Upper lobe of left lung (tissue), 6 donors: ENCODE data around the gene FLACC1. TPM values are rescaled to one million over a fixed set of nuclear protein-coding genes. Genes with fewer than 3 reads are reported as not detected.

Experiments
- ATAC-seq, 2 donors: fragments of 200-7000 bp; cut with Tn5 transposase; one replicate each; pipeline ENCODE4 v1.9.1; 2022; ENCODE audit warnings: mild to moderate bottlenecking in 2 of 2, moderate library complexity in 2 of 2; ENCODE audit not compliant: low FRiP score in 2 of 2
- DNase-seq, 2 donors: peaks; one replicate each; pipeline ENCODE4 v3.0.0-alpha.2; 2019 to 2020
- H3K27ac ChIP-seq, 4 donors: fragments of 200-600 bp; sonication (generic); one replicate each; pipeline ENCODE4 v1.5.1; 2016 to 2019
- H3K27me3 ChIP-seq, 4 donors: fragments of 200-600 bp; sonication (generic); one replicate each; pipeline ENCODE4 v1.5.1; 2017 to 2019
- H3K36me3 ChIP-seq, 4 donors: fragments of 200-600 bp; sonication (generic); one replicate each; pipeline ENCODE4 v1.5.1; 2016 to 2019
- H3K4me1 ChIP-seq, 4 donors: fragments of 200-600 bp; sonication (generic); one replicate each; pipeline ENCODE4 v1.5.1; 2018 to 2019
- H3K4me3 ChIP-seq, 4 donors: fragments of 200-600 bp; sonication (generic); one replicate each; pipeline ENCODE4 v1.5.1; 2017 to 2019; ENCODE audit warnings: mild to moderate bottlenecking in 2 of 4, moderate library complexity in 1 of 4
- H3K9me3 ChIP-seq, 4 donors: fragments of 200-600 bp; sonication (generic); one replicate each; pipeline ENCODE4 v1.5.1; 2018 to 2019
- CTCF ChIP-seq, 6 experiments: fragments of 450-650 bp in 4 of 6; fragments of 200-600 bp in 2 of 6; sonication (generic) in 2 of 6; IDR thresholded peaks; one replicate each; pipeline ENCODE4 v1.5.1; 2016 to 2019; ENCODE audit warnings: antibody characterized with exemption in 6 of 6
- EP300 ChIP-seq, 4 donors: sonication (generic); formaldehyde crosslinking; IDR thresholded peaks; one replicate each; pipeline ENCODE4 v1.5.1; 2017; ENCODE audit warnings: antibody characterized with exemption in 4 of 4, control low read depth in 2 of 4
- POLR2A ChIP-seq, 4 donors: fragments of 450-650 bp; IDR thresholded peaks; one replicate each; pipeline ENCODE4 v1.5.1; 2016 to 2017; ENCODE audit warnings: antibody characterized with exemption in 4 of 4, mild to moderate bottlenecking in 2 of 4
- POLR2AphosphoS5 ChIP-seq, 2 donors: sonication (generic); formaldehyde crosslinking; IDR thresholded peaks; one replicate each; pipeline ENCODE4 v1.5.1; 2017; ENCODE audit warnings: antibody characterized with exemption in 2 of 2
- WGBS, 2 donors: methylation state at CpG; one replicate each; pipeline ENCODE4 v1.1.5; 2017 to 2018; 5-methylcytosine and 5-hydroxymethylcytosine counted together
- total RNA-seq, 6 donors: library from RNA; depleted of rRNA in 4 of 6; stranded (reverse); fragments of >200 nt in 4 of 6; gene quantifications; one replicate each; pipeline versions ENCODE4 v1.1.0 to v1.2.1, GENCODE V29; 2016 to 2021
- donor health status: DM: no; HTN: no; CAD: no; lungs with moderate emphysema.
- donor health status: DM: no; HTN: yes; CAD: no; lungs with severe emphysema.

FLACC1 gene
- total RNA-seq, 6 donors from 2014 or later, result 1.1 to 19.4 (median 6.7) TPM

- Histone ChIP-seq H3K4me3 (no peak overlapping the region), H3K4me1 (peaks cover 11 to 23% (median 13%) of the 10 kb centered on the region in 4 donors), H3K27ac (no peak overlapping the region), H3K9me3 (no peaks in the 10 kb centered on the region), H3K27me3 (no peaks in the 10 kb centered on the region), H3K36me3 (no peaks in the 10 kb centered on the region)
- no peak for TF ChIP-seq EP300 (IDR thresholded peaks at IDR 0.05)
- no peak for TF ChIP-seq POLR2A (IDR thresholded peaks at IDR 0.05)
- no peak for TF ChIP-seq CTCF (IDR thresholded peaks at IDR 0.05)
- no peak for TF ChIP-seq POLR2AphosphoS5 (IDR thresholded peaks at IDR 0.05)
- ATAC-seq, result no peak
- DNase-seq, result no peak
- 89 to 93% methylated on average over 4 of the region's 4 CpGs for WGBS, 2 donors
These were observed 106.4 kb downstream of the FLACC1 start for GRCh38 chr2:201250741-201251140.

GRCh38 chr2:201249889-201250288 lies 107.3 kb downstream of the FLACC1 start:
- TF ChIP-seq EP300 (IDR thresholded peaks at IDR 0.05) (no peak), CTCF (IDR thresholded peaks at IDR 0.05) (no peak), POLR2AphosphoS5 (IDR thresholded peaks at IDR 0.05) (no peak), POLR2A (IDR thresholded peaks at IDR 0.05) (no peak)
- DNase-seq (no peak), ATAC-seq (no peak)
- WGBS, 2 donors, result 59 to 89% methylated on average over 2 of the region's 2 CpGs
- no peak overlapping the region for H3K4me3 ChIP-seq
- H3K36me3 ChIP-seq, result no peaks in the 10 kb centered on the region
- H3K27me3 ChIP-seq, result no peaks in the 10 kb centered on the region
- no peak overlapping the region for H3K27ac ChIP-seq
- H3K4me1 ChIP-seq, result peaks cover 11 to 18% (median 13%) of the 10 kb centered on the region in 4 donors
- no peaks in the 10 kb centered on the region for H3K9me3 ChIP-seq

GRCh38 chr2:201248288-201248844 lies 108.8 kb downstream of the FLACC1 start:
- H3K9me3 ChIP-seq, result no peaks in the 10 kb centered on the region
- ATAC-seq (no peak), DNase-seq (no peak)
- no peaks in the 10 kb centered on the region for H3K27me3 ChIP-seq
- TF ChIP-seq EP300 (IDR thresholded peaks at IDR 0.05) (no peak), POLR2A (IDR thresholded peaks at IDR 0.05) (no peak), CTCF (IDR thresholded peaks at IDR 0.05) (no peak), POLR2AphosphoS5 (IDR thresholded peaks at IDR 0.05) (no peak)
- no peak overlapping the region for H3K27ac ChIP-seq
- peaks cover 0 to 4% (median 1%) of the 10 kb centered on the region in 4 donors for H3K4me1 ChIP-seq
- H3K4me3 ChIP-seq, result no peak overlapping the region
- WGBS, 2 donors, result 95 to 96% methylated on average over 6 of the region's 6 CpGs
- no peaks in the 10 kb centered on the region for H3K36me3 ChIP-seq

- H3K27ac ChIP-seq, result peak overlapping the region in 3 of 4 donors; percentile 37 to 66 (median 52)
- no peak overlapping the region for H3K4me3 ChIP-seq
- no peaks in the 10 kb centered on the region for H3K36me3 ChIP-seq
- no peak for TF ChIP-seq CTCF (IDR thresholded peaks at IDR 0.05)
- TF ChIP-seq EP300 (IDR thresholded peaks at IDR 0.05), result no peak
- TF ChIP-seq POLR2AphosphoS5 (IDR thresholded peaks at IDR 0.05), result no peak
- no peak for TF ChIP-seq POLR2A (IDR thresholded peaks at IDR 0.05)
- WGBS, 2 donors, result 50 to 68% methylated on average over 4 of the region's 4 CpGs
- no peaks in the 10 kb centered on the region for H3K9me3 ChIP-seq
- DNase-seq, result no peak
- no peaks in the 10 kb centered on the region for H3K27me3 ChIP-seq
- ATAC-seq, result peak in 1 of 2 donors; percentile 46
- H3K4me1 ChIP-seq, result peaks cover 0 to 4% (median 1%) of the 10 kb centered on the region in 4 donors
These were observed 110.9 kb downstream of the FLACC1 start for GRCh38 chr2:201246280-201246679.

GRCh38 chr2:201244829-201245228 lies 112.3 kb downstream of the FLACC1 start:
- Histone ChIP-seq H3K4me1 (peaks cover 0 to 9% (median 6%) of the 10 kb centered on the region in 4 donors), H3K36me3 (no peaks in the 10 kb centered on the region), H3K4me3 (no peak overlapping the region), H3K27me3 (no peaks in the 10 kb centered on the region), H3K9me3 (no peaks in the 10 kb centered on the region), H3K27ac (no peak overlapping the region)
- WGBS, 2 donors, result 90 to 97% methylated on average over 5 of the region's 5 CpGs
- TF ChIP-seq CTCF (IDR thresholded peaks at IDR 0.05), result no peak
- TF ChIP-seq EP300 (IDR thresholded peaks at IDR 0.05), result no peak
- no peak for TF ChIP-seq POLR2A (IDR thresholded peaks at IDR 0.05)
- TF ChIP-seq POLR2AphosphoS5 (IDR thresholded peaks at IDR 0.05), result no peak
- no peak for DNase-seq
- ATAC-seq, result peak in 1 of 2 donors; percentile 51
